GM12878 (cell line): ENCODE results near the gene CRYAA.
"Not testable (repeated sequence)": the region's sequence is repeated elsewhere in the genome, so short reads cannot be mapped to it uniquely, and the experiment has no call there.

Source experiments
- BCL11A ChIP-seq: IDR thresholded peaks from 2 replicates; pipeline ENCODE4 v1.6.1; 2011; ENCODE audit warnings: low read depth, low read length
- EGR1 ChIP-seq, 2 experiments: IDR thresholded peaks; 1 replicate in 1 of 2; 2 replicates in 1 of 2; pipeline ENCODE4 v1.6.1; 2011 to 2012; ENCODE audit warnings: low read depth in 2 of 2, low read length in 2 of 2, borderline replicate concordance in 1 of 2, mild to moderate bottlenecking in 1 of 2, moderate library complexity in 1 of 2
- FOXK2 ChIP-seq: fragments of 450-650 bp; IDR thresholded peaks from 2 replicates; pipeline ENCODE4 v1.6.1; 2017; ENCODE audit warnings: mild to moderate bottlenecking, moderate library complexity
- GATAD2B ChIP-seq: fragments of 450-650 bp; conservative IDR thresholded peaks from 2 replicates; pipeline ENCODE4 v1.6.1; 2017; ENCODE audit warnings: low read depth, mild to moderate bottlenecking, moderate library complexity
- POLR2A ChIP-seq: IDR thresholded peaks from 2 replicates; pipeline ENCODE4 v1.6.1; 2011; ENCODE audit warnings: low read depth, mild to moderate bottlenecking, low read length
- RCOR1 ChIP-seq: conservative IDR thresholded peaks from 2 replicates; pipeline ENCODE4 v1.6.1; 2012; ENCODE audit warnings: low read depth, low read length, improper control_type of control experiment
- SP1 ChIP-seq: IDR thresholded peaks from one replicate; pipeline ENCODE4 v1.6.1; 2011; ENCODE audit warnings: low read depth, low read length
- SUPT20H ChIP-seq: IDR thresholded peaks from 2 replicates; pipeline ENCODE4 v1.6.1; 2011; ENCODE audit warnings: low read depth, mild to moderate bottlenecking, low read length, moderate library complexity, borderline replicate concordance; ENCODE audit not compliant: control insufficient read depth
- YY1 ChIP-seq: IDR thresholded peaks from 2 replicates; pipeline ENCODE4 v1.6.1; 2011; ENCODE audit warnings: low read depth, mild to moderate bottlenecking, low read length
- ZNF24 ChIP-seq: fragments of 450-650 bp; IDR thresholded peaks from 2 replicates; pipeline ENCODE4 v1.6.1; 2017; ENCODE audit warnings: antibody characterized with exemption, mild to moderate bottlenecking
- TF ChIP-seq, protein P1 (sequence below), 3 experiments: IDR thresholded peaks in 2 of 3; conservative IDR thresholded peaks in 1 of 3; 2 replicates each; pipeline ENCODE4 v1.5.1; 2011; ENCODE audit warnings: low read depth in 3 of 3, low read length in 3 of 3, mild to moderate bottlenecking in 3 of 3, control low read depth in 2 of 3, moderate library complexity in 2 of 3, inconsistent platforms in 1 of 3, mixed read lengths in 1 of 3; ENCODE audit not compliant: control insufficient read depth in 2 of 3, insufficient read depth in 1 of 3; ENCODE audit errors: extremely low read depth in 1 of 3
- TF ChIP-seq, protein P2 (sequence below): IDR thresholded peaks from 2 replicates; pipeline ENCODE4 v1.6.1; 2012; ENCODE audit warnings: low read depth, low read length, improper control_type of control experiment
- TF ChIP-seq, protein P3 (sequence below): fragments of 450-650 bp; IDR thresholded peaks from 2 replicates; pipeline ENCODE4 v1.6.1; 2016; ENCODE audit warnings: mild to moderate bottlenecking, moderate library complexity, borderline replicate concordance

DNA sequence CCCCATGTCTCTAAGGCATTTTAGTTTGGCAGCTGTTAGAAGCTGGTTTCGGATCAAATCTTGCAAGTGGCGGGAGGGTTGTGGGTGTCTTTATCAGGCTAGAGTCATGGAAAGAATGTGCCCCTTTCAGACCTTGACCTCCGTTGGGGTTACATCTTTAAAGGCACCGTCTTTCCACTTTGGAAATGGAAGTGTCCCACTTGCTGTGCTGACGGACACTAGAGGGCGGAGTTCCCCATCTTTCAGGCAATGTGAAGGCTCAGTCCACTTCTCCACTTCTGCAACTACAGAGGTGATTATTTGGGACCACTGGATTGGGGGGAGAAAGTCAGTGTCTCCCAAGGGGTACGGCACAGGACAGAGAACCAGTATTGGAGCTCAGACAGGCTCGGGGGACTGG is 29.9 kb upstream of the CRYAA start:
- not testable (repeated sequence) for TF ChIP-seq SUPT20H; SP1; BCL11A; ZNF24; EGR1 (IDR thresholded peaks at IDR 0.05; ENCODE audit: borderline replicate concordance in 1 of 2, low read depth in 2 of 2, low read length in 2 of 2); YY1; FOXK2; POLR2A; RCOR1; GATAD2B
- TF ChIP-seq, protein P1, sequence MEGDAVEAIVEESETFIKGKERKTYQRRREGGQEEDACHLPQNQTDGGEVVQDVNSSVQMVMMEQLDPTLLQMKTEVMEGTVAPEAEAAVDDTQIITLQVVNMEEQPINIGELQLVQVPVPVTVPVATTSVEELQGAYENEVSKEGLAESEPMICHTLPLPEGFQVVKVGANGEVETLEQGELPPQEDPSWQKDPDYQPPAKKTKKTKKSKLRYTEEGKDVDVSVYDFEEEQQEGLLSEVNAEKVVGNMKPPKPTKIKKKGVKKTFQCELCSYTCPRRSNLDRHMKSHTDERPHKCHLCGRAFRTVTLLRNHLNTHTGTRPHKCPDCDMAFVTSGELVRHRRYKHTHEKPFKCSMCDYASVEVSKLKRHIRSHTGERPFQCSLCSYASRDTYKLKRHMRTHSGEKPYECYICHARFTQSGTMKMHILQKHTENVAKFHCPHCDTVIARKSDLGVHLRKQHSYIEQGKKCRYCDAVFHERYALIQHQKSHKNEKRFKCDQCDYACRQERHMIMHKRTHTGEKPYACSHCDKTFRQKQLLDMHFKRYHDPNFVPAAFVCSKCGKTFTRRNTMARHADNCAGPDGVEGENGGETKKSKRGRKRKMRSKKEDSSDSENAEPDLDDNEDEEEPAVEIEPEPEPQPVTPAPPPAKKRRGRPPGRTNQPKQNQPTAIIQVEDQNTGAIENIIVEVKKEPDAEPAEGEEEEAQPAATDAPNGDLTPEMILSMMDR (IDR thresholded peaks at IDR 0.05 in 2 of 3, conservative IDR thresholded peaks at IDR 0.05 in 1 of 3; ENCODE audit: control insufficient read depth in 2 of 3, extremely low read depth in 1 of 3, insufficient read depth in 1 of 3, low read depth in 3 of 3, low read length in 3 of 3) = not testable (repeated sequence)
- TF ChIP-seq, protein P2, sequence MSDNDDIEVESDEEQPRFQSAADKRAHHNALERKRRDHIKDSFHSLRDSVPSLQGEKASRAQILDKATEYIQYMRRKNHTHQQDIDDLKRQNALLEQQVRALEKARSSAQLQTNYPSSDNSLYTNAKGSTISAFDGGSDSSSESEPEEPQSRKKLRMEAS = not testable (repeated sequence)
- TF ChIP-seq, protein P3, sequence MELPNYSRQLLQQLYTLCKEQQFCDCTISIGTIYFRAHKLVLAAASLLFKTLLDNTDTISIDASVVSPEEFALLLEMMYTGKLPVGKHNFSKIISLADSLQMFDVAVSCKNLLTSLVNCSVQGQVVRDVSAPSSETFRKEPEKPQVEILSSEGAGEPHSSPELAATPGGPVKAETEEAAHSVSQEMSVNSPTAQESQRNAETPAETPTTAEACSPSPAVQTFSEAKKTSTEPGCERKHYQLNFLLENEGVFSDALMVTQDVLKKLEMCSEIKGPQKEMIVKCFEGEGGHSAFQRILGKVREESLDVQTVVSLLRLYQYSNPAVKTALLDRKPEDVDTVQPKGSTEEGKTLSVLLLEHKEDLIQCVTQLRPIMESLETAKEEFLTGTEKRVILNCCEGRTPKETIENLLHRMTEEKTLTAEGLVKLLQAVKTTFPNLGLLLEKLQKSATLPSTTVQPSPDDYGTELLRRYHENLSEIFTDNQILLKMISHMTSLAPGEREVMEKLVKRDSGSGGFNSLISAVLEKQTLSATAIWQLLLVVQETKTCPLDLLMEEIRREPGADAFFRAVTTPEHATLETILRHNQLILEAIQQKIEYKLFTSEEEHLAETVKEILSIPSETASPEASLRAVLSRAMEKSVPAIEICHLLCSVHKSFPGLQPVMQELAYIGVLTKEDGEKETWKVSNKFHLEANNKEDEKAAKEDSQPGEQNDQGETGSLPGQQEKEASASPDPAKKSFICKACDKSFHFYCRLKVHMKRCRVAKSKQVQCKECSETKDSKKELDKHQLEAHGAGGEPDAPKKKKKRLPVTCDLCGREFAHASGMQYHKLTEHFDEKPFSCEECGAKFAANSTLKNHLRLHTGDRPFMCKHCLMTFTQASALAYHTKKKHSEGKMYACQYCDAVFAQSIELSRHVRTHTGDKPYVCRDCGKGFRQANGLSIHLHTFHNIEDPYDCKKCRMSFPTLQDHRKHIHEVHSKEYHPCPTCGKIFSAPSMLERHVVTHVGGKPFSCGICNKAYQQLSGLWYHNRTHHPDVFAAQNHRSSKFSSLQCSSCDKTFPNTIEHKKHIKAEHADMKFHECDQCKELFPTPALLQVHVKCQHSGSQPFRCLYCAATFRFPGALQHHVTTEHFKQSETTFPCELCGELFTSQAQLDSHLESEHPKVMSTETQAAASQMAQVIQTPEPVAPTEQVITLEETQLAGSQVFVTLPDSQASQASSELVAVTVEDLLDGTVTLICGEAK = not testable (repeated sequence)
